Transverse colon (tissue), 4 donors: Measurements from ENCODE around the gene KCNJ14. TPM values are rescaled to one million over a fixed set of nuclear protein-coding genes. Genes with fewer than 3 reads are reported as not detected.

Experiments
- DNase-seq: peaks from one replicate; pipeline ENCODE4 v3.0.0-alpha.2; 2019
- H3K27ac ChIP-seq, 4 donors: fragments of 200-600 bp; sonication (generic); 2 replicates each; pipeline ENCODE4 v1.5.1; 2016 to 2018; ENCODE audit warnings: inconsistent platforms in 4 of 4
- H3K27me3 ChIP-seq: fragments of 200-600 bp; sonication (generic); 2 replicates; pipeline ENCODE4 v1.5.1; 2017; ENCODE audit warnings: inconsistent platforms
- H3K36me3 ChIP-seq, 4 donors: fragments of 200-600 bp; sonication (generic); 2 replicates each; pipeline ENCODE4 v1.5.1; 2017 to 2019; ENCODE audit warnings: inconsistent platforms in 4 of 4
- H3K4me1 ChIP-seq, 4 donors: fragments of 200-600 bp; sonication (generic); 2 replicates each; pipeline ENCODE4 v1.5.1; 2017 to 2020; ENCODE audit warnings: inconsistent platforms in 4 of 4
- H3K4me3 ChIP-seq, 4 donors: fragments of 200-600 bp; sonication (generic); 1 replicate in 1 of 4; 2 replicates in 3 of 4; pipeline versions ENCODE4 v1.5.1 to v1.6.1; 2017 to 2019; ENCODE audit warnings: inconsistent platforms in 4 of 4
- H3K9me3 ChIP-seq, 2 donors: fragments of 200-600 bp; sonication (generic); 2 replicates each; pipeline ENCODE4 v1.5.1; 2017 to 2019; ENCODE audit warnings: inconsistent platforms in 2 of 2
- CTCF ChIP-seq, 5 experiments: fragments of 200-600 bp in 3 of 5; fragments of 450-650 bp in 2 of 5; sonication (generic) in 3 of 5; IDR thresholded peaks; 1 replicate in 2 of 5; 2 replicates in 3 of 5; pipeline ENCODE4 v1.5.1; 2016 to 2017; ENCODE audit warnings: antibody characterized with exemption in 5 of 5, inconsistent platforms in 3 of 5, mild to moderate bottlenecking in 2 of 5, moderate library complexity in 1 of 5
- EP300 ChIP-seq: sonication (generic); formaldehyde crosslinking; IDR thresholded peaks from one replicate; pipeline ENCODE4 v1.6.1; 2017; ENCODE audit warnings: antibody characterized with exemption, low read depth
- POLR2A ChIP-seq: fragments of 450-650 bp; IDR thresholded peaks from one replicate; pipeline ENCODE4 v1.6.1; 2016; ENCODE audit warnings: antibody characterized with exemption, mild to moderate bottlenecking, moderate library complexity
- POLR2AphosphoS5 ChIP-seq, 3 donors: sonication (generic); formaldehyde crosslinking; IDR thresholded peaks; one replicate each; pipeline ENCODE4 v1.6.1; 2016; ENCODE audit warnings: antibody characterized with exemption in 3 of 3
- WGBS, 2 donors: methylation state at CpG; one replicate each; pipeline ENCODE4 v1.1.5; 2018; ENCODE audit warnings: low coverage in 1 of 2; 5-methylcytosine and 5-hydroxymethylcytosine counted together
- in situ Hi-C, 4 donors: fragments of 200-750 bp; cut with MboI; loops; one replicate each; pipeline versions ENCODE4 v1.15.0 to v1.15.1; 2017; ENCODE audit warnings: low sequenced_read_pairs in 3 of 4, low pct_ligation_motif_present in 1 of 4, low pct_unique_long_range_greater_than_20kb in 1 of 4
- intact Hi-C: fragments of 100-400 bp; cut with DNase I; formaldehyde crosslinking; loops from one replicate; pipeline ENCODE4 v1.15.1; 2023; ENCODE audit warnings: low total_unique reads
- total RNA-seq, 4 donors: library from RNA; depleted of rRNA; stranded (reverse); fragments of >200 nt; gene quantifications; one replicate each; pipeline ENCODE4 v1.1.0, GENCODE V29; 2016

KCNJ14 gene
- total RNA-seq, 4 donors from 2014 or later = 0.41 to 0.64 TPM; not detected in 2

- TF ChIP-seq POLR2A (no peak), POLR2AphosphoS5 (IDR thresholded peaks at IDR 0.05) (no peak), EP300 (no peak), CTCF (IDR thresholded peaks at IDR 0.05) (no peak)
- H3K27ac ChIP-seq = no peak overlapping the region
- H3K27me3 ChIP-seq = peaks cover 39% of the 10 kb centered on the region
- WGBS, 2 donors = 71 to 80% methylated on average over 1 to 12 of the region's 12 CpGs
- in situ Hi-C loops (loop anchor here (5.0 to 10.0 kb wide), 2 partner anchors 73 to 75 kb away; no protein-coding TSS in a partner anchor), intact Hi-C loops (no loop called here)
- no peak for DNase-seq
- H3K4me3 ChIP-seq = no peak overlapping the region
- no peaks in the 10 kb centered on the region for H3K9me3 ChIP-seq
- peaks cover 0 to 9% (median 4%) of the 10 kb centered on the region in 4 donors for H3K4me1 ChIP-seq
- no peaks in the 10 kb centered on the region for H3K36me3 ChIP-seq
These were observed 54.3 kb downstream of the KCNJ14 start for GRCh38 chr19:48509467-48510194.

- peak; percentile 71 for DNase-seq
- peaks cover 0 to 9% (median 4%) of the 10 kb centered on the region in 4 donors for H3K4me1 ChIP-seq
- peak overlapping the region in 1 of 4 donors; percentile 7 for H3K4me3 ChIP-seq
- TF ChIP-seq POLR2AphosphoS5 (IDR thresholded peaks at IDR 0.05) = no peak
- TF ChIP-seq POLR2A = no peak
- TF ChIP-seq EP300 = no peak
- no peak for TF ChIP-seq CTCF (IDR thresholded peaks at IDR 0.05)
- H3K36me3 ChIP-seq = no peaks in the 10 kb centered on the region
- H3K9me3 ChIP-seq = no peaks in the 10 kb centered on the region
- peaks cover 39% of the 10 kb centered on the region for H3K27me3 ChIP-seq
- in situ Hi-C loops = no loop called here
- WGBS, 2 donors = 11 to 26% methylated on average over 9 to 24 of the region's 24 CpGs
- intact Hi-C loops = no loop called here
- no peak overlapping the region for H3K27ac ChIP-seq
These were observed 55.3 kb downstream of the KCNJ14 start for GRCh38 chr19:48510421-48511268.

GRCh38 chr19:48511321-48511731 is 56.0 kb downstream of the KCNJ14 start:
- 1% methylated on average over 17 of the region's 32 CpGs; no CpG with 5 or more reads in 1 of the 2 donors for WGBS, 2 donors
- Histone ChIP-seq H3K9me3 (no peaks in the 10 kb centered on the region), H3K27ac (no peak overlapping the region), H3K4me3 (peak overlapping the region in 1 of 4 donors; percentile 7), H3K36me3 (no peaks in the 10 kb centered on the region), H3K27me3 (peaks cover 39% of the 10 kb centered on the region), H3K4me1 (peaks cover 0 to 9% (median 4%) of the 10 kb centered on the region in 4 donors)
- in situ Hi-C loops (no loop called here), intact Hi-C loops (no loop called here)
- TF ChIP-seq POLR2A (no peak), CTCF (IDR thresholded peaks at IDR 0.05) (no peak), POLR2AphosphoS5 (IDR thresholded peaks at IDR 0.05) (no peak), EP300 (no peak)
- DNase-seq = no peak

GRCh38 chr19:48511800-48512503 is 56.6 kb downstream of the KCNJ14 start, which contains the start of gene LMTK3:
TSS of gene LMTK3 (minus strand) at chr19:48511835. CDS start at chr19:48511576, 259 bp downstream.
- Histone ChIP-seq H3K4me1 (peaks cover 0 to 9% (median 4%) of the 10 kb centered on the region in 4 donors), H3K4me3 (peak within 1 kb of the TSS in 1 of 4 donors; percentile 7), H3K27ac (no peak within 1 kb of the TSS), H3K36me3 (no peaks in the 10 kb centered on the region), H3K27me3 (peaks cover 45% of the 10 kb centered on the region), H3K9me3 (no peaks in the 10 kb centered on the region)
- DNase-seq = peak; percentile 55
- intact Hi-C loops = no loop called here
- in situ Hi-C loops = no loop called here
- no peak for TF ChIP-seq CTCF (IDR thresholded peaks at IDR 0.05)
- TF ChIP-seq POLR2A = no peak
- TF ChIP-seq EP300 = no peak
- TF ChIP-seq POLR2AphosphoS5 (IDR thresholded peaks at IDR 0.05) = no peak
- WGBS, 2 donors = 0 to 11% methylated on average over 4 to 30 of the region's 32 CpGs
